OCI-LY1 (cell line): ENCODE results near the gene KRTAP10-7.

Experiments
- H2AFZ ChIP-seq: fragments of 200-600 bp; sonication (generic), shearing (Covaris generic); 2 replicates; pipeline ENCODE4 v1.6.0; 2014; ENCODE audit warnings: antibody characterized with exemption, mild to moderate bottlenecking, low read length
- H3F3A ChIP-seq: fragments of 200-600 bp; sonication (generic), shearing (Covaris generic); 2 replicates; pipeline ENCODE4 v1.6.0; 2014; ENCODE audit warnings: mild to moderate bottlenecking, antibody characterized with exemption, low read length, moderate library complexity; ENCODE audit not compliant: insufficient read depth
- H3K27ac ChIP-seq: fragments of 200-600 bp; sonication (generic); 2 replicates; pipeline ENCODE4 v1.5.1; 2014; ENCODE audit warnings: low read length, mixed run types, mild to moderate bottlenecking, low read depth; ENCODE audit not compliant: poor library complexity, severe bottlenecking
- H3K27me3 ChIP-seq: fragments of 200-600 bp; sonication (generic); 2 replicates; pipeline ENCODE4 v1.6.0; 2014; ENCODE audit warnings: antibody characterized with exemption, mild to moderate bottlenecking, low read length, moderate library complexity; ENCODE audit not compliant: insufficient read depth
- H3K36me3 ChIP-seq: fragments of 200-600 bp; sonication (generic); 2 replicates; pipeline ENCODE4 v1.6.1; 2014; ENCODE audit warnings: mild to moderate bottlenecking, antibody characterized with exemption, low read length, moderate library complexity, mixed read lengths; ENCODE audit not compliant: insufficient read depth
- H3K4me1 ChIP-seq: fragments of 200-600 bp; sonication (generic); 2 replicates; pipeline ENCODE4 v1.5.1; 2014; ENCODE audit warnings: mild to moderate bottlenecking, low read length, moderate library complexity; ENCODE audit not compliant: insufficient read depth, severe bottlenecking
- H3K4me2 ChIP-seq: fragments of 200-600 bp; sonication (generic), shearing (Covaris generic); 2 replicates; pipeline ENCODE4 v1.6.1; 2014; ENCODE audit warnings: low read length
- H3K4me3 ChIP-seq: fragments of 200-600 bp; sonication (generic); 2 replicates; pipeline ENCODE4 v1.5.1; 2014; ENCODE audit warnings: low read length, low read depth, mild to moderate bottlenecking, mixed read lengths; ENCODE audit not compliant: poor library complexity, severe bottlenecking
- H3K79me2 ChIP-seq: fragments of 200-600 bp; shearing (Covaris generic); 2 replicates; pipeline ENCODE4 v1.6.1; 2016; ENCODE audit warnings: mixed run types, low read length, mixed read lengths; ENCODE audit not compliant: insufficient read depth
- H3K9ac ChIP-seq: fragments of 200-600 bp; sonication (generic), shearing (Covaris generic); 2 replicates; pipeline ENCODE4 v1.6.1; 2014; ENCODE audit warnings: mild to moderate bottlenecking, low read length, mixed read lengths
- H3K9me2 ChIP-seq: fragments of 200-600 bp; sonication (generic), shearing (Covaris generic); 2 replicates; pipeline ENCODE4 v1.6.1; 2014; ENCODE audit warnings: low read depth, mild to moderate bottlenecking, low read length, mixed read lengths
- H3K9me3 ChIP-seq: fragments of 200-600 bp; shearing (Covaris generic); 2 replicates; pipeline ENCODE4 v1.6.1; 2014; ENCODE audit warnings: low read length, mixed read lengths
- H4K20me1 ChIP-seq: fragments of 200-600 bp; sonication (generic), shearing (Covaris generic); 2 replicates; pipeline ENCODE4 v1.6.0; 2016; ENCODE audit warnings: mild to moderate bottlenecking, low read length; ENCODE audit not compliant: insufficient read depth
- CTCF ChIP-seq: fragments of 200-600 bp; sonication (generic), shearing (Covaris generic); IDR thresholded peaks from 2 replicates; pipeline ENCODE4 v1.5.1; 2017; ENCODE audit warnings: mild to moderate bottlenecking, antibody characterized with exemption, low read length, moderate library complexity, mixed read lengths
- EZH2 ChIP-seq: fragments of 200-600 bp; sonication (generic), shearing (Covaris generic); IDR thresholded peaks from 2 replicates; pipeline ENCODE4 v1.8.0; 2017; ENCODE audit warnings: borderline replicate concordance, mixed run types, mild to moderate bottlenecking, antibody characterized with exemption, low read length, moderate library complexity, mixed read lengths

KRTAP10-7 gene

GRCh38 chr21:44552136-44552535 lies 48.3 kb upstream of the KRTAP10-7 start:
- no peak overlapping the region for H3K27ac ChIP-seq
- H3K9me2 ChIP-seq: no peaks in the 10 kb centered on the region
- H4K20me1 ChIP-seq: no peaks in the 10 kb centered on the region
- peaks cover 3% of the 10 kb centered on the region; the same call in 1 of the 2 replicates for H3K27me3 ChIP-seq
- peaks cover 3% of the 10 kb centered on the region for H3K9me3 ChIP-seq
- no peaks in the 10 kb centered on the region for H3K36me3 ChIP-seq
- no peak overlapping the region for H3K4me2 ChIP-seq
- no peaks in the 10 kb centered on the region for H3K4me1 ChIP-seq
- no peak overlapping the region for H3K4me3 ChIP-seq
- no peak overlapping the region for H3K9ac ChIP-seq
- no peak for TF ChIP-seq CTCF
- no peak for TF ChIP-seq EZH2
- H3K79me2 ChIP-seq: no peaks in the 10 kb centered on the region
- H2AFZ ChIP-seq: no peak overlapping the region
- H3F3A ChIP-seq: no peaks in the 10 kb centered on the region

DNA sequence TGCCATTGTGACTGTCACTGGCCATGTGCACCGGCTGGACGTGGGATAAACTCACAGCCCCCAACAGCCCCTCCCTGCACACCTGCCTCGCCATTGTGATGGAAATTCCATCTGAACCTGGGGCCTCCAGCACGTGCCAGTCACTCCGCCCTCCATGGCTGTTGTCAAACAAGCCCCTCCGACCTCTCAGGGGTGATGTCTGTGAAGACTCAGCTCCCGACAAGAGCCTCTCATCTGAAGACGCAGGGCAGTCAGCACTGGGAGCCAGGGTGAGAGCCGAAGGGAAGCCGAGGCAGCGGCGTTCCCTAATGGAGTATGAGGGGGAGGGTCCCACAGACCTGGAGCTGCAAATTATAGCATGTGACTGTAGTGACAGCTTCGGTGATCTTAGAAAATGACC lies 47.7 kb upstream of the KRTAP10-7 start:
- Histone ChIP-seq H3F3A (no peaks in the 10 kb centered on the region), H3K9ac (no peak overlapping the region), H3K27me3 (no peaks in the 10 kb centered on the region; the same call in 1 of the 2 replicates), H4K20me1 (no peaks in the 10 kb centered on the region), H3K27ac (no peak overlapping the region), H3K4me1 (no peaks in the 10 kb centered on the region), H3K9me2 (no peaks in the 10 kb centered on the region), H3K4me2 (no peak overlapping the region), H2AFZ (no peak overlapping the region), H3K36me3 (no peaks in the 10 kb centered on the region), H3K9me3 (no peaks in the 10 kb centered on the region), H3K79me2 (no peaks in the 10 kb centered on the region), H3K4me3 (no peak overlapping the region)
- TF ChIP-seq CTCF (no peak), EZH2 (no peak)

- no peaks in the 10 kb centered on the region for H3K36me3 ChIP-seq
- H3K27ac ChIP-seq: no peak overlapping the region
- no peak overlapping the region for H3K4me2 ChIP-seq
- no peaks in the 10 kb centered on the region for H3K9me3 ChIP-seq
- H3K4me3 ChIP-seq: no peak overlapping the region
- no peaks in the 10 kb centered on the region; the same call in 1 of the 2 replicates for H3K27me3 ChIP-seq
- H2AFZ ChIP-seq: no peak overlapping the region
- no peaks in the 10 kb centered on the region for H3F3A ChIP-seq
- H3K9me2 ChIP-seq: no peaks in the 10 kb centered on the region
- H3K79me2 ChIP-seq: no peaks in the 10 kb centered on the region
- H3K4me1 ChIP-seq: no peaks in the 10 kb centered on the region
- H4K20me1 ChIP-seq: no peaks in the 10 kb centered on the region
- H3K9ac ChIP-seq: no peak overlapping the region
- no peak for TF ChIP-seq EZH2
- no peak for TF ChIP-seq CTCF
Observed at GRCh38 chr21:44555200-44555875, 45.1 kb upstream of the KRTAP10-7 start.
